ENCODE results near the gene RRP1. TPM values are rescaled to one million over a fixed set of nuclear protein-coding genes. Genes with fewer than 3 reads are reported as not detected.
"Not testable (repeated sequence)": the region's sequence is repeated elsewhere in the genome, so short reads cannot be mapped to it uniquely, and the experiment has no call there.

RRP1 gene
- total RNA-seq, 1 donor: 16.2 TPM

DNA sequence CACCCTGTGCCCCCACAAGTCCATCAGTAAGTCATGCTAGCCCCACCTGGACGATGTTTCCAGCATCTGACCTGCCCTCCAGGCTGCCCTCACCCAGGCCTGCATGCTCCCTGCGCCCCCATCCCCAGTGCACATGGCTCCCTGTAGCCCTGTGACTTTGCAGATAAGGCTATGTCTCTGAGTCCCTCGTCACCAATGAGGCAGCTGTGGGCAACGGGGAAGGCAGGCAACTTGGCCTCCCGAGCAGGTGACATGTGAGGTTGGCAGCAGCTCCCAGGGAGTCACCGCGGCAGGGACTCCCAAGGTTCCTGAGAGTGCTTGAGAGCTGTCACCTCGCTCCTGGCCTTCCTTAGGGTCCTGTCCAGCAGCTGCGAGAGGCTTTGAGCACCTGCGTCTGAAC, 43.3 kb downstream of the RRP1 start:
- no peak for DNase-seq (ENCODE audit: low read depth in 2 of 3, low spot score in 2 of 3)

DNA sequence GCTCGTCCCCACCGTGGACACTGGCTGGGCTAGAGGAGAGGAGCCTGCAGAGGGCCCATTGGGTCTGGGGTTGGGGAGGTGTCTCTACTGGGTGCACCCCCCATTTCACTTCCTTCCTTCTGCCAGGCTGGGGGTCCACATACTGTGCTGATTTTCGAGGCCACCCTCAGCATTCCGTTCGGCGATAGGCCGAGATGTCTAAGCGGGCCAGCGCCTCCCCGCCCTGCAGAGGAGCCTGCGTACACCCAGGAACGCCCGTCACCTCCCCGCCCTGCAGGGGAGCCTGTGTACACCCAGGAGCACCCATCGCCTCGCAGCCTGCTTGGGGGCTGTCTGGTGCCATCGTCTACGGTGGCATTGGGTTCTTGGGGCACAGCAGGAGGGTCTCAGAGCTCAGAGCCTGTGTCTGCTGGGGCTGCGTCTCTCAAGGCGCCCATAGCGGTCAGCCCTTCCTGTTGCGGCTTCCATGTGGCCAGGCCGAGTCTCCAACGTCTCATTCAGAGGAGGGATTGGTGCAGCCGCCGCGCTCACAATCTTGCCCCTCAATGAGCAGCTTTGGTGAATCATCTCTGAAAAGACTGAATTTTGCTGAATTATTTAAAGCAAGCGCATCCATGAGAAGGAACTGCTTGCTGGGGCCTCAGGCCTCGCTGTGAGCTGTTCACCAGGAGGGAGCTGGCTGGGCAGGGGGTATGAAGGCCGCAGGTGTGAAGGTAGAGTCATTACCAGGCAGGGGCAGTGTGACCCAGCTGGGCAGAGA, 44.9 kb downstream of the RRP1 start:
- DNase-seq (ENCODE audit: low read depth in 2 of 3, low spot score in 2 of 3): peak in 2 of 3 donors; percentile 74 to 81

DNA sequence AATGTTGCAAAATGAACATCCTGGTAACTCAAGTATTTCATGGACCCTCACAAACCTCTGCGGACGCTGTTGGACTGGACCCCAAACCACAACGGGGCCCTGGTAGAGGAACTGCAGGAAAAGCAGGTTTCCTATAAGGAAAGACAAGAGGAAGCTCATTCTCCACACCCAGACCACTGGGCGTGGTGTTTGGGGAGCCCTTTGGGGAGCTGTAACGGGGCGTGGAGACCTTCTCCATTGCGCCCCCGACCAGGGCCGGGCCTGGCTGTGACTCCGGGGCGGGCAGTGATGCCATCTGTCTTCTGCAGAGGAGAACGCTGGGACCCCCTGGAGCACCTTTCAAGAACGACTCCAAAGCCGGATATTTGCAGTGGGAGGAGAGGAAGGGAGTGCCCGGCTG, 45.7 kb downstream of the RRP1 start:
- no peak for DNase-seq (ENCODE audit: low read depth in 2 of 3, low spot score in 2 of 3)

DNA sequence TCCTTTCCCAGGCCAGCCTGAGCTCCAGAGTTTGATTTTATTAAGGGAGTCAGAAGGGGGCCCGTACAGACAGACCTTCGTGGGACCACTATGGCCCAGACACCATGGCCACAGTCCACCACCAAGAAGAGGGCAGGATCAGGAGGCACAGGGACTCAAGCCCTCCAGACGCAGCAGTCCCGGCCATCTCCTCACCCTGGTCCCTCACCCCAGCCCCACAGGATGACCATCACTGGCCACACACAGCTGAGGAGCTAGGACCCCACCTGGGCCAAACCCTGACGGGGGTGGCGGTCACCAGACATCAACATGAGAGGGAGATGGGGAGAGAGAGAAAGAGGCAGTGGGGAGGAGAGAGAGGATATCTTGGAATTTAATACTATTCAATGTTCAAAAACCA, 46.5 kb downstream of the RRP1 start:
- DNase-seq (ENCODE audit: low read depth in 2 of 3, low spot score in 2 of 3): no peak

DNA sequence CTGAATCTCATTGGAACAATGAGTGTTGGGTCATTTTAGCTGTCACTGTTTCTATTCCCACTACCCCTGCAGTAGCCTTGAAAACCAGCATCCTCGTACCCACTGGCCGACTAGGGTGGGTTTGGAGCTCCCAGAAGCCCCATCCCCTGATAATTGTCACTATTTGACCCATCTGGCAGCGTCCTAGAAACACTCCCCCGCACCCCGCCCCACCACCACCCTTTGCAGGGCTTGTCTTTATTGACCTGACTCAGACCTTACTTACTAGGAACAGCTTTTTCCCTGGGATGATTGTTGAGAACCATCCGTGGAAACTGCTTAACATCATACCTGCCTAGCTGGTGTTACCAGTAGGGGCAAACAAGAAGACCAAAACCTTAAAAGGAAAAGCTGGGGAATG, 47.2 kb downstream of the RRP1 start:
- DNase-seq (ENCODE audit: low read depth in 2 of 3, low spot score in 2 of 3): no peak

DNA sequence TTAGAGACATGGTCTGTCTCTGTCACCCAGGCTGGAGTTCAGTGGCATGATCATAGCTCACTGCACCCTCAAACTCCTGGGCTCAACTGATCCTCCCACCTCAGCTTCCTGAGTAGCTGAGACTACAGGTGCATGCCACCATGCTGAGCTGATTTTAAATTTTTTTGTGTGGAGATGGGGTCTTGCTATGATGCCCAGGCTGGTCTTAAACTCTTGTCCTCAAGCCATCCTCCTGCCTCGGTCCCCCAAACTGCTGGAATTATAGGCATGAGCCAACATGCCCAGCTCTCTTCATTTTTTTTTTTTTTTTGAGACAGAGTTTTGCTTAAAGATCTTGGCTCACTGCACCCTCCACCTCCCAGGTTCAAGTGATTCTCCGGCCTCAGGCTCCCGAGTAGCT, 50.9 kb downstream of the RRP1 start:
- no peak for DNase-seq (ENCODE audit: low read depth in 2 of 3, low spot score in 2 of 3)

DNA sequence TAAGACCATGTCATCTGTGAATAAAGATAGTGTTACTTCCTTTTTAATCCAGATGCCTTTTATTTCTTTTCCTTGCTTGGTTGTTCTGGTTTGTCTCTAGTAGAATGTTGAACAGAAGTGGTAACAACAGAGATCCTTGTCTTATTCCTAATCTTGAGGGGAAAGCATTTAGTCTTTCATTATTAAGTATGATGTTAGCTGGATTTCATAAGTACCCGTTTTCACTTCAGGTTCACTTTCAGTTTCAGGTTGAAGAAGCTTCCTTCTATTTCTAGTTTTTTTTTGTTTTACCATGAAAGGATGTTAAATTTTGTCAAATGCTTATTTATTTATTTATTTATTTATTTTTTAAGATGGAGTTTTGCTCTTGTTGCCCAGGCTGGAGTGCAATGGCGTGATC, 53.4 kb downstream of the RRP1 start:
- DNase-seq (ENCODE audit: low read depth in 2 of 3, low spot score in 2 of 3): peak in 1 of 3 donors; percentile 59

DNA sequence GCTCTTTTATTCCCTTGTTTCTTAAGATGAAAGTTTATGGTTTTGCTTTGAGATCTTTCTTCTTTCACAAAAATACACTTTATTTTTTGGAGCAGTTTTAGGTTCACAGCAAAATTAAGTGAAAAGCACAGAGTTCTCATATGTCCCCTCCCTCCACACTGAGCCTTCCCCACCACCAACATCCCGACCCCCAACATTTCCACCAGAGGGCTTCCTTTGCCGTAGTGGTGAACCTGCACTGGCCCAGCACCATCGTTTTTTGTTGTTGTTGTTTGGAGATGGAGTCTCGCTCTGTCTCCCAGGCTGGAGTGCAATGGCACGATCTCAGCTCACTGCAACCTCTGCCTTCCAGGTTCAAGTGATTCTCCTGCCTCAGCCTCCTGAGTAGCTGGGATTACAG, 55.5 kb downstream of the RRP1 start:
- not testable (repeated sequence) for DNase-seq (ENCODE audit: low read depth in 2 of 3, low spot score in 2 of 3)

DNA sequence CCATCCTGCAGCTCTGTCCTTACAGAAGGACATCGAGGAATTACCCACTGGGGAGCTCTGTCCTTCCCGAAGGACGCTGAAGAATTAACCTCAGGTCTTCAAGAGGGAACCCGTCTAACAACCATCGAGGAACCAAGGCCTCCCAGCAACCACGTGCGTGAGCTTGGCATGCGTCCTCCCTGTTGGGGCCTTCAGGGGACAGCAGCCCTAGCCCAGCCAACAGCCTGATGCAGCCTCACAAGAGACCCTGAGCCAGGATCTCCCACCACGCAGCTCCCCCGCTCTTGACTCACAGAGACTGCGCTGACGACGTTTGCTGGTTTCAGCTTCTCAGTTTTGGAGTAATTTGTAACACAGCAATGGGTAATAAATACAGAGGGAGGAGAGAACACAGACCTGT, 56.0 kb downstream of the RRP1 start:
- no peak for DNase-seq (ENCODE audit: low read depth in 2 of 3, low spot score in 2 of 3)

DNA sequence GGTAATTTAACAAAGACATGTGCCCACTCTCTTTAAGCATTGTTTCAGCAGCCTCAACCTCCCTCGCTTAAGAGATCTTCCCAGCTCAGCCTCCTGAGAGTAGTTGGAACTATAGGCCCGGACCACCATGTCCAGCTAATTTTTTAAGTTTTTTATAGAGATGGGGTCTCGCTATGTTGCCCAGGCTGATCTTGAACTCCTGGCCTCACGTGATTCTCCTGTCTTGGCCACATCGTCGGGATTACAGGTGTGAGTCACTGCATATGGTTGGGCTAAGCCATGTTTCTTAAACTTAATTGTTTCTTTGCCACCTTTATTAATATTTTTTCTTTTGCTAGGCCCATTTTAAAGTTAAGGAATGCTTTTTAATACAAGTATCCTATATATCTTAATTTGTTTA, 57.1 kb downstream of the RRP1 start:
- no peak for DNase-seq (ENCODE audit: low read depth in 2 of 3, low spot score in 2 of 3)

DNA sequence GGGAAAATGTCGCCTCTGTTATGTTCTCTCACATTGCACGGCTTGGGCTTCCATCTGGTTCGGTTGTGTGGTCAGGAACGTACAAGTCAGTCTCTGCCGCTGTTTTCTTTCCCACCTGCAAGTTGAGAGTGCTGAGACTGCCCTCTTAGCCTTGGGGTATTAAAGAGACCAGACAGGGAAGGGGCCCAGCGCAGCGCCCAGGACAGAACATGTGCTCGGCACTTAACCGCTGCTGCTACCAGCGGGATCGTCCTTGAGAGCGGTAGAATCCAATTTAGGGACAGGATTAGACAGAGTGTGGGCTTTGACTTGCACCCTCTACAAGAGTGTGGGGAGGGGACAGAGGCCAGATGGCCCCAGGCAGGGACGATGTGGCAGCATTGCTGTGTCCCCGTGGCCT, 57.9 kb downstream of the RRP1 start:
- DNase-seq (ENCODE audit: low read depth in 2 of 3, low spot score in 2 of 3): no peak

DNA sequence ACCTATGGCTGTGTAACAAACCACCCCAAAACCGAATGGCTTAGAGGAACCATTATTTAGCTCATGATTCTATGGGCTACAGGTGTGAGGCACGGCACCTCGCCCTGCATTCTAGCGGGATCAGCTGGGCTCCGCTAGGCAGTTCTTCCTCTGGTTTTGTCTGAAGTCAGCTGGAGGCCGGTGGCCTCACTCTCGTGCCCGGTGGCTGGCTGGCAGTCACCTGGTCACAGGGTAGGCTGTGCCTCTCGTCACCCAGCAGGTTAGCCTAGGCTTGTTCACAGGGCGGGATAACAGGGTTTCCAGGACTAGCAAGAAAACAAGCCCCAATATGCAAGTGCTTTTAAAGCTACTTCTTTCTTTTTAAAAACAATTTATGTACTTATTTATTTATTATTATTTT, 59.4 kb downstream of the RRP1 start:
- DNase-seq (ENCODE audit: low read depth in 2 of 3, low spot score in 2 of 3): no peak

DNA sequence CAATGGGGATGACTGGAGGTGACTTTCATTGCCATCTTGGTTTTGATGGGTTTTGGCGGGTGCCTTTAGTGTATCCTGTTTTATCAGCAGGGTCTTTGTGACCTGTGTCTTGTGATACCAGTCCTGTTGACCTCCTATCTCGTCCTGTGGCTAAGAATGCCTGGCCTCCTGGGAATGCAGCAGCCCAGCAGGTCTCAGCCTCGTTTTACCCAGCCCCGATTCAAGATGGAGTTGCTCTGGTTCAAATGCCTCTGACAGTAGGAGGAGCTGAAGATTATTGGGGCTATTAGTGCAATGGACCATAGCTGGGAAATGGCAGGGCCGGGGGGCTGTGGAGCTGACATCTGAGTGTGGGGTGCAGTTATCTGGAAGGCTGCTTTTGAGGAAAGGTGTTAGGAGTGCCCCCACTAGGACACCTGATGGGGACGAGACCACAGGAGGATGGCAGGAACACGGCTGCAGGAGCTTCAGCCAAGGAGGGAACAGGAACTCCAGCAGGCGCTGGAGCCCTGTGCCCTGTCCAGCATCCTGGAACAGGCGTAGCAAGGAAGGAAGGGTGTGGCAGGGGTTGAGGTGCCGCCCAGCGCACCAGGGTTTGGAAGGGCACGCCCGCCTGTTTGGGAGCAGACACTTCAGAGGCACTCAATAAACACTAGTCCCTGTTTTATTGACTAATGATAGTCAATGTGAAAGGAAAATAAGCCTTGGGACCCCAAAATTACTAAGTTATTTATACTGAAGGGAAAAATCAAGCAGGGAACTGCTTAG, 60.3 kb downstream of the RRP1 start:
- DNase-seq (ENCODE audit: low read depth in 2 of 3, low spot score in 2 of 3): no peak

DNA sequence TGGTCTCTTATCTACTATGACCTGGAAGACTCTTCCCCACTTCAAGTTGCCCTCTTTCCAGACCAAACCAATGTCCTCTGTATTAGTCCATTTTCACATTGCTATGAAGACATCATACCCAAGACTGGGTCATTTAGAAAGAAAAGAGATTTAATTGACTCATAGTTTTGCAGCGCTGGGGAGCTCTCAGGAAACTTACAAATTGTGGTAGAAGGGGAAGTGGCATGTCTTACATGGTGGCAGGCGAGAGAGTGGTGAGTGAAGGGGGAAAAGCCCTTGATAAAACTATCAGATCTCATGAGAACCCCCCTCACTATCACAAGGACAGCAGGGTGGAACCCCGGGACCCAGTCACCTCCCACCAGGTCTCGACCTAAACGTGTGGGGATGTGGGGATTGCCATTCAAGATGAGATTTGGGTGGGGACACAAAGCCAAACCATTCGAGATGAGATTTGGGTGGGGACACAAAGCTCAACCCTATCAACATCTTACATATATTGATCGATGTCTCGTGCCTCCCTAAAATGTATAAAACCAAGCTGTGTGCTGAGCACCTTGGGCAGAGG, 61.4 kb downstream of the RRP1 start:
- peak in 1 of 3 donors; percentile 41 for DNase-seq (ENCODE audit: low read depth in 2 of 3, low spot score in 2 of 3)

DNA sequence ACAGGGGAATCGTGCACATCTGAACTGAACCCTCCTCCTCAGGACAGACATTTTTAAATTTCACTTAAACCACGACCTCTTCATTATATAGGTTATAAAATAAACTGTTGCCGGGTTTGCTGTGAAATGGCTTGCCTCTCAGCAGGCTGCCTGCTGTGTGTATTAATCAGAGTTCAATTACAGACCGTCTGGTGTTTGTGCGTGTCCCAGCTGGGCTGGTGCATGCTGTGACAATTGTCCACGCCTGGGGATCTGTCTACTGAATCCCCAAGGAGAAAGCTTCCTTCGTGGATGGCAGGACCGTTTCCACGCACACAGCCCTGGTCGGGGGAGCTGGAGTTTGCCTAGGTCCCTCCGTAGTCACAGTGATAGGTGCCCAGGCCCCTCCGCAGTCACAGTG, 62.2 kb downstream of the RRP1 start:
- DNase-seq (ENCODE audit: low read depth in 2 of 3, low spot score in 2 of 3): no peak

DNA sequence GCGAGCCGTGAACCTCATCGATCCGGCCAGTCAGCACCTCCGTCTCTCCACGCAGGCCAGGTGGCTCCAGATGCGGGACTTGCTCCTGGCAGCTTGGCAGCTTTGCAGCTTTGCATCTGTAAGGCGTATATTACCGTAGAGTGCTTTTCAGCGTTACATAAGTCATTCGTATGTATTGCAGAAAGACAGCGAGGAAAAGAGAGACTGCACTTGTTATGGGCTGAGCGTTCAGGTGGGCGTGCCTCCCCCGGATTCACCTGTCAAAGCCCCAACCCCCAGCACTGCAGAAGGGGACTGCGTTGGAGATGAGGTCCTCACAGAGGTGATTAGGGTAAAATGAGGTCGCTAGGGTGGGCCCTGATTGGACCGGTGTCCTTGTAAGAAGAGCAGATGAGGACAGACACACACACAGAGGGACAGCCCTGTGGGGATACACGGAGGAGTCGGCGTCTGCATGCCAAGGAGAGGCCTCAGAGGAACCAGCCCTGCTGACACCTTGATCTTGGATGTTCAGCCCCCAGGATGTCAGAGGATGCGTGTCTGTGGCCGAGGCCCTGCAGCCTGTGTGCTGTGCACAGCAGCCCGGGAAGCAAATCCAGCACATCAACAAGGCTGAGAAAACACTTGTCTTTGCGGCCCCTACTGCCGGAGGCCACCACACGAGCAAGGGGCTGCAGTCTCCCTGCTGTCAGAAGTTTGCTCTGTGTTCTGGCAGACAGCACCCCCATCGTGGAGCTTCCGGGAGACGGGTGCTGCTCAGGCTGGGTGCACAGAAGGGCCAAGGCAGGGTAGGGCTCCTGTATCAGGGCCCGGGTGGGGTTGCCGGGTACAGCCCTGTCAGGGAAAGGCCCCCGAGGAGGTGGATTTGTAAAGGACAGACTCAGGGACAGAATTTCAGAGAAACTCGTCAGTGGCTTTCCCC, 64.7 kb downstream of the RRP1 start:
- DNase-seq (ENCODE audit: low read depth in 2 of 3, low spot score in 2 of 3): no peak

Small RNA genes lying within 50 kb of the gene (small RNA-seq; reads per million reads assigned to genes)
- gene AP001052.1: not detected

Other genes with a start within 250 kb of the RRP1 start
- under 0.01 TPM for gene HSF2BP, start 130.1 kb upstream of the RRP1 start, total RNA-seq
- gene RRP1B, start 130.0 kb upstream of the RRP1 start, total RNA-seq: 17.8 TPM
- 21.0 TPM for gene PDXK, start 70.4 kb upstream of the RRP1 start, total RNA-seq
- 7.3 TPM for gene CSTB, start 13.3 kb upstream of the RRP1 start, total RNA-seq
- gene AGPAT3, start 75.6 kb downstream of the RRP1 start, total RNA-seq: 26.4 TPM
- 29.9 TPM for gene TRAPPC10, start 222.7 kb downstream of the RRP1 start, total RNA-seq